HAP-1 (cell line): Measurements from ENCODE around the gene CDH5.

ENCODE experiments used
- DNase-seq, 2 experiments: peaks; one replicate each; pipeline ENCODE4 v3.0.0-alpha.2; 2016 to 2020; ENCODE audit warnings: low spot score in 2 of 2
- H3K27me3 ChIP-seq: fragments of 250-450 bp; sonication (Bioruptor Pico); 2 replicates; pipeline ENCODE4 v1.5.1; 2020; ENCODE audit warnings: low read depth, mild to moderate bottlenecking, moderate library complexity
- H3K36me3 ChIP-seq: fragments of 250-450 bp; sonication (Bioruptor Pico); replicated peaks from 2 replicates; pipeline ENCODE4 v1.5.1; 2020; ENCODE audit warnings: mild to moderate bottlenecking
- H3K4me1 ChIP-seq: fragments of 250-450 bp; sonication (Bioruptor Pico); 2 replicates; pipeline ENCODE4 v1.5.1; 2020; ENCODE audit warnings: mild to moderate bottlenecking
- H3K4me3 ChIP-seq: fragments of 250-450 bp; sonication (Bioruptor Pico); 2 replicates; pipeline ENCODE4 v1.5.1; 2020; ENCODE audit warnings: mild to moderate bottlenecking, moderate library complexity
- H3K9me3 ChIP-seq: fragments of 250-450 bp; sonication (Bioruptor Pico); 2 replicates; pipeline ENCODE4 v1.5.1; 2020; ENCODE audit warnings: mild to moderate bottlenecking, moderate library complexity
- in situ Hi-C: fragments of 300-500 bp; cut with MboI; formaldehyde crosslinking; loops from 3 replicates; pipeline ENCODE4 v1.14.3; 2020; ENCODE audit warnings: low sequenced_read_pairs, inconsistent platforms, mixed read lengths

Gene CDH5

GRCh38 chr16:66375451-66375850 is 9.0 kb downstream of the CDH5 start:
- no peaks in the 10 kb centered on the region for H3K36me3 ChIP-seq
- no peak for DNase-seq
- peaks cover 3% of the 10 kb centered on the region; the same call in 1 of the 2 replicates for H3K27me3 ChIP-seq
- no peak overlapping the region for H3K4me3 ChIP-seq
- no peaks in the 10 kb centered on the region for H3K4me1 ChIP-seq
- in situ Hi-C loops: no loop called here
- H3K9me3 ChIP-seq: no peaks in the 10 kb centered on the region

GRCh38 chr16:66376114-66376513 is 9.6 kb downstream of the CDH5 start:
- DNase-seq: no peak

GRCh38 chr16:66376577-66377305 is 10.2 kb downstream of the CDH5 start:
- H3K4me1 ChIP-seq: no peaks in the 10 kb centered on the region
- no peaks in the 10 kb centered on the region for H3K36me3 ChIP-seq
- H3K9me3 ChIP-seq: no peaks in the 10 kb centered on the region
- no peak overlapping the region for H3K4me3 ChIP-seq
- peaks cover 3% of the 10 kb centered on the region; the same call in 1 of the 2 replicates for H3K27me3 ChIP-seq
- DNase-seq: no peak
- in situ Hi-C loops: no loop called here

More at GRCh38 chr16:66376114-66376513, 9.6 kb downstream of the CDH5 start:
- Histone ChIP-seq H3K4me1 (no peaks in the 10 kb centered on the region), H3K4me3 (no peak overlapping the region), H3K27me3 (peaks cover 3% of the 10 kb centered on the region; the same call in 1 of the 2 replicates), H3K9me3 (no peaks in the 10 kb centered on the region), H3K36me3 (no peaks in the 10 kb centered on the region)
- in situ Hi-C loops: no loop called here

GRCh38 chr16:66377324-66377723 is 10.8 kb downstream of the CDH5 start:
- Histone ChIP-seq H3K9me3 (no peaks in the 10 kb centered on the region), H3K27me3 (peaks cover 3% of the 10 kb centered on the region; the same call in 1 of the 2 replicates), H3K4me1 (no peaks in the 10 kb centered on the region), H3K4me3 (no peak overlapping the region), H3K36me3 (no peaks in the 10 kb centered on the region)
- DNase-seq: no peak
- in situ Hi-C loops: no loop called here

GRCh38 chr16:66378741-66379570 is 12.5 kb downstream of the CDH5 start:
- no peak overlapping the region for H3K4me3 ChIP-seq
- DNase-seq: no peak
- in situ Hi-C loops: no loop called here
- no peaks in the 10 kb centered on the region for H3K4me1 ChIP-seq
- no peaks in the 10 kb centered on the region for H3K36me3 ChIP-seq
- no peaks in the 10 kb centered on the region for H3K9me3 ChIP-seq
- no peaks in the 10 kb centered on the region; the same call in 1 of the 2 replicates for H3K27me3 ChIP-seq

- in situ Hi-C loops: no loop called here
- no peaks in the 10 kb centered on the region for H3K9me3 ChIP-seq
- no peaks in the 10 kb centered on the region for H3K27me3 ChIP-seq
- H3K4me1 ChIP-seq: no peaks in the 10 kb centered on the region
- H3K4me3 ChIP-seq: no peak overlapping the region
- DNase-seq: no peak
- H3K36me3 ChIP-seq: no peaks in the 10 kb centered on the region
Observed at GRCh38 chr16:66379571-66379941, 13.1 kb downstream of the CDH5 start.

GRCh38 chr16:66380421-66380820 is 13.9 kb downstream of the CDH5 start:
- H3K4me3 ChIP-seq: no peak overlapping the region
- no peaks in the 10 kb centered on the region for H3K9me3 ChIP-seq
- in situ Hi-C loops: no loop called here
- no peaks in the 10 kb centered on the region; the same call in 1 of the 2 replicates for H3K27me3 ChIP-seq
- H3K36me3 ChIP-seq: no peaks in the 10 kb centered on the region
- no peaks in the 10 kb centered on the region for H3K4me1 ChIP-seq
- DNase-seq: no peak

- no peaks in the 10 kb centered on the region; the same call in 1 of the 2 replicates for H3K27me3 ChIP-seq
- H3K36me3 ChIP-seq: no peaks in the 10 kb centered on the region
- H3K9me3 ChIP-seq: no peaks in the 10 kb centered on the region
- in situ Hi-C loops: no loop called here
- no peaks in the 10 kb centered on the region for H3K4me1 ChIP-seq
- H3K4me3 ChIP-seq: no peak overlapping the region
- DNase-seq: no peak
Observed at GRCh38 chr16:66381585-66382170, 15.2 kb downstream of the CDH5 start.

GRCh38 chr16:66382171-66382965 is 15.9 kb downstream of the CDH5 start:
- in situ Hi-C loops: no loop called here
- no peak for DNase-seq
- Histone ChIP-seq H3K4me1 (no peaks in the 10 kb centered on the region), H3K9me3 (no peaks in the 10 kb centered on the region), H3K36me3 (no peaks in the 10 kb centered on the region), H3K27me3 (no peaks in the 10 kb centered on the region; the same call in 1 of the 2 replicates), H3K4me3 (no peak overlapping the region)

- no peaks in the 10 kb centered on the region; the same call in 1 of the 2 replicates for H3K27me3 ChIP-seq
- H3K36me3 ChIP-seq: no peaks in the 10 kb centered on the region
- H3K9me3 ChIP-seq: no peaks in the 10 kb centered on the region
- in situ Hi-C loops: no loop called here
- no peak overlapping the region for H3K4me3 ChIP-seq
- DNase-seq: no peak
- H3K4me1 ChIP-seq: no peaks in the 10 kb centered on the region
Observed at GRCh38 chr16:66382966-66383299, 16.4 kb downstream of the CDH5 start.

- H3K36me3 ChIP-seq: no peaks in the 10 kb centered on the region
- no peaks in the 10 kb centered on the region for H3K9me3 ChIP-seq
- no peaks in the 10 kb centered on the region for H3K4me1 ChIP-seq
- DNase-seq: no peak
- in situ Hi-C loops: no loop called here
- H3K4me3 ChIP-seq: no peak overlapping the region
- H3K27me3 ChIP-seq: no peaks in the 10 kb centered on the region; the same call in 1 of the 2 replicates
Observed at GRCh38 chr16:66383551-66383950, 17.1 kb downstream of the CDH5 start.

GRCh38 chr16:66385415-66385814 is 18.9 kb downstream of the CDH5 start:
- in situ Hi-C loops: no loop called here
- Histone ChIP-seq H3K4me1 (no peaks in the 10 kb centered on the region), H3K27me3 (no peaks in the 10 kb centered on the region; the same call in 1 of the 2 replicates), H3K4me3 (no peak overlapping the region), H3K9me3 (no peaks in the 10 kb centered on the region), H3K36me3 (no peaks in the 10 kb centered on the region)
- DNase-seq: no peak
